ENCODE results near the gene LDLRAD3.

DNA sequence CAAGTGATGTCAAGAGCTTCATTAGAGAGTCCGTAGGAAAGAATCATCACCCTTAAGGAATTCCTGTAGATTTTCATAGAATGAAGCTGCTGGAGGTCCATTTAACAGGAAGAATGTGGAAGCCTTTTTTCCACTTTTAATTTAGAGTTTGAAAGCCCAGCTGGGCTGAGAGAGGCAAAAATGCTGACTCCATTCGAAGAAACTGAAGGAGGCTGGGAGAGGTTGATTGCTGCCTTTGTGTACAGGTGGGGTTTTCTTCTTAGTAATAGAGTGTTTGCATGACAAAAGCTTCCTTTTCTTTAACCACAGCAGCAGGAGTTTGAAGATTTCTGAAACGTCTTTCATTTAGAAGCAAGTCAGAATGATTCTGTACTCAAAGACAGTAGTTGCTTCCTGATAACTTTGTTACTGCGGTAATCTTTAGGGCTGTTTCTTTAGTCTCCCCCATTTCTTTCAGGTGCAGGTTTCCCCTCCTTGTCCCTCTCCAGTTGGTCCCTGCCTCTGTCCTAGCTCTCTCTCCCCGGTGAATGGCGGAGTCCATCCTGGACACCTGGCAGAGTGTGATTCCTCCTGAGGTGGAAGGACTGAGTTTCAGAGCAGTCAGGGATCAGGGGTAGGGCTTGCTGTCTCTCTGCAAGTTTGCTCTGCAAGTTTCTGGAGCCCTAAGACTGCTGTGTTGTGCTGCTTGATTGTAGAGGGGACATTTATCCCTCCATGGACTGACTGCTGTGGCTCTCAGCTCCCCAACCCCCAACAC is 166.2 kb downstream of the LDLRAD3 start:
- TF ChIP-seq EZH2phosphoT487 (IDR thresholded peaks at IDR 0.05; ENCODE audit: borderline replicate concordance, low read length) (no peak), CTCF (IDR thresholded peaks at IDR 0.05; ENCODE audit: low read depth, low read length, poor library complexity, severe bottlenecking) (no peak)

All from DOHH2 (cell line).